HG02938 (cell line): ENCODE data around the gene FAM167B.
"Not testable (repeated sequence)": the region's sequence is repeated elsewhere in the genome, so short reads cannot be mapped to it uniquely, and the experiment has no call there.

ENCODE experiments used
- ATAC-seq: cut with Tn5 transposase; IDR thresholded peaks from one replicate; pipeline ENCODE4 v1.9.1; 2021; ENCODE audit warnings: mild to moderate bottlenecking, moderate library complexity; ENCODE audit not compliant: unreplicated experiment

FAM167B gene

GRCh38 chr1:32255072-32256071 is 8.3 kb downstream of the FAM167B start:
- ATAC-seq = no peak

DNA sequence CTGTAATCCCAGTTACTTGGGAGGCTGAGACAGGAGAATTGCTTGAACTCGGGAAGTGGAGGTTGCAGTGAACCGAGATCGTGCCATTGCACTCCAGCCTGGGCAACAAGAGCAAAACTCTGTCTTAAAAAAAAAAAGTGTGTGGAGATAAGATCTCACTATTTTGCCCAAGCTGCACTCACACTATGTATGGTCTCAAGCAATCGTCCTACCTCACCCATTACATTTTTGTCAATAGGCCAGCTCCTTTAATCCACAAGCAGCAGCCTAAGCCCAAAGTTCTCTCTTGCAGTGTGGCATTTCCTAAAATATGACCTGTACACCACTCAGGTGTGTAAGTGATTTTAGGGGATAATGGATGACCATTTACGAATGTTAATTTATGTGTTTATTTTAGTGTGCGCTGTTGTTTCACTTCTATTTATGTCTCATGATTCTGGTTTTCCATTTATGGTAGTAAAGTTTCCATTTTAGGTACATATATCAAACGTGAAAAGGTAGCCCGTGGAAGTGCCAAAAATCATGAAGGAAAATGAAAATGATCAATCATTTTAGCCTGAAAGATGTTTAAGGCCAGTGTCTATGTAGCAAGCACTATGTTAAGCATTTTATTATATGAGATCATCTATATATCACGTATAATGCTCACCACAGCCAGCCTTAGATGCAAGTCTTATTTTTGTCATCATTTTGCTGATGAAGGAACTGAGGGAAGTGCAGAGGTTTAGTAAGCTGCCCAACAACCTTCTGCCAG is 9.6 kb downstream of the FAM167B start:
- ATAC-seq = no peak

DNA sequence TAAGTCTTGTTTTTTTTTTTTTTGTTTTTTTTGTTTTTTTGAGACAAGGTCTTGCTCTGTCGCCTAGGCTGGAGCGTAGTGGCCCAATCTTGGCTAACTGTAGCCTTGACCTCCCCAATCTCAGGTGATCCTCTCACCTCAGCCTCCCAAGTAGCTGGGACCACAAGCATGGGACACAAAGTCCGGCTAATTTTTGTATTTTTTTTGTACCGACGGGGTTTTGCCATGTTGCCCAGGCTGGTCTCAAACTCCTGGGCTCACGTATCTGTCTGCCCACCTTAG is 10.1 kb downstream of the FAM167B start:
- ATAC-seq = no peak

DNA sequence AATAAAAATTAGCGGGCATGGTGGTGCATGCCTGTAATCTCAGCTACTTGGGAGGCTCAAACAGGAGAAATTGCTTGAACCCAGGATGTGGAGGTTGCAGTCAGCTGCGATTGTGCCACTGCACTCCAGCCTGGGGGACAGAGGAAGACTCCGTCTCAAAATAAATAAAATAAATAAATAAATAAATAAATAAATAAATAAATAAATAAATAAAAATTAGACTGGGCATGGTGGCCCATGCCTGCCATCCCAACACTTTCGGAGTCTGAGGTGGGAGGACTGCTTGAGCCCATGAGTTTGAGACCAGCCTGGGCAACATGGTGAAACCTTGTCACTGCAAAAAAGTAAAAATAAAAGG is 16.2 kb downstream of the FAM167B start:
- not testable (repeated sequence) for ATAC-seq

- ATAC-seq = no peak
Measured at GRCh38 chr1:32263744-32264143, 16.7 kb downstream of the FAM167B start.

DNA sequence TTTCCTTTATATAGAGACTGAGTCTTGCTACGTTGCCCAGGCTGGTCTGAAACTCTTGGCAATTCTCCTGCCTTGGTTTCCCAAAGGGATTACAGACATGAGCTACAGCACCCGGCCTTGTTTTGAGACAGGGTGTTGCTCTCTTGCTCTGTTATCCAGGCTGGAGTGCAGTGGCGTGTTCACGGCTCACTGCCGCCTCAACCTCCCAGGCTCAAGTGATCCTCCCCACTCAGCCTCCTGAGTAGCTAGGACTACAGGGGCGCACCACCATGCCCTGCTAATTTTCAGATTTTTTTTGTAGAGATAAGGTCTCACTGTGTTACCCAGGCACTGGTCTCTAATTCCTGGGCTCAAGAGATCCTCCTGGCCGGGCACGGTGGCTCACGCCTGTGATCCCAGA is 18.8 kb downstream of the FAM167B start:
- no peak for ATAC-seq

GRCh38 chr1:32266921-32267591 is 20.0 kb downstream of the FAM167B start:
- ATAC-seq = no peak

GRCh38 chr1:32269744-32270143 is 22.7 kb downstream of the FAM167B start:
- ATAC-seq = no peak

DNA sequence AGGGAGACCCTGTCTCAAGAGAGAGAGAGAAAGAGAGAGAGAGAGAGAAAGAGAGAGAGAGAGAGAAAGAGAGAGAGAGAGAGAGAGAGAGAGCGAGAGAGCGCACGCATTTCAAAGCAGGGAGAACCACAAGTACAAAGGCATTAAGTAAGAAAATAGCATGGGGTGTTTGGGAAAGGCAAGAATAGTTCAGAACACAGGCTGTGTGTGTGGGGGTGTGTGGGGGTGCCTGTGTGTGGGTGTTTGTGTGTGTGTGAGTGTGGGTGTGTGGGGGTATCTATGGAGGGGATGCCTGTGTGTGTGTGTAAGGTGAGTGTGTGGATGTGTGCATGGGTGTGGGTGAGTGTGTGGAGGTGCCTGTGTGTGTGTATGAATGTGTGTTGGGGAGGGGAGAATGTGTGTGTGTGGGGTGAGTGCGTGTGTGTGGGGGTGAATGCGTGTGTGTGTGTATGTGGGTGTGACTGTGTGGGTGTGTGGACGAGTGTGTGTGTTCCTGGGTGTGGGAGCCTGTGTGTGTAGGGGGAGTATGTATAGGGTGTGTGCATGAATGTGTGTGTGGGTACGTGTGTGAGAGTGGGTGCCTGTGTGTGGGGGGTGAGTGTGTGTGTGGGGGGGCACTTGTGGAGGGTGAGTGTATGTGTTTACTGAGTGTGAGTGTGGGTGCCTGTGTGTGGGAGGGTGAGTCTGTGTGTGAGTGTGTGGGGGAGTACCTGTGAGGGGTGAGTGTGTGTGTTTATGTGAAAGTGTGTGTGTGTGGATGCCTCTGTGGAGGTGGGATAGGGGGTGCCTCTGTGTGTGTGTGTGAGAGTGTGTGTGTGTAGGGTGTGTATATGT is 25.8 kb downstream of the FAM167B start:
- ATAC-seq = no peak

- ATAC-seq = no peak
Measured at GRCh38 chr1:32273391-32274208, 26.6 kb downstream of the FAM167B start.

- no peak for ATAC-seq
Measured at GRCh38 chr1:32274646-32275340, 27.8 kb downstream of the FAM167B start.

DNA sequence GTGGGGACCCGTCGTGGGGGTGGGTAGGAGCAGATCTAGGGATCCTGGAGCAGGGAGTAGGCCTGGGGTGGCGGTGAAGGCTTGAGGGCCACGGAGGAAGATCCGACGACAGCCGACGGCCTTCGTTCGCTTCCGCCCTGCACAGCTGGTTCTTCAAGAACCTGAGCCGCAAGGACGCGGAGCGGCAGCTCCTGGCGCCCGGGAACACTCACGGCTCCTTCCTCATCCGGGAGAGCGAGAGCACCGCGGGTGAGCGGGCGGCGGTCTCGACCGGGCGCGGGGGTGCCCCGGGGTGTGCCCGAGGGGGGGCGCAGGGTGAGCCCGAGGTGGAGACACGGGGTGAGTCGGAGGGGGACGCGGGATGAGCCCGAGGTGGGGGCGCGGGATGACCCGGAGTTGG is 28.4 kb downstream of the FAM167B start:
- no peak for ATAC-seq

GRCh38 chr1:32276032-32276782 is 29.2 kb downstream of the FAM167B start:
- no peak for ATAC-seq

DNA sequence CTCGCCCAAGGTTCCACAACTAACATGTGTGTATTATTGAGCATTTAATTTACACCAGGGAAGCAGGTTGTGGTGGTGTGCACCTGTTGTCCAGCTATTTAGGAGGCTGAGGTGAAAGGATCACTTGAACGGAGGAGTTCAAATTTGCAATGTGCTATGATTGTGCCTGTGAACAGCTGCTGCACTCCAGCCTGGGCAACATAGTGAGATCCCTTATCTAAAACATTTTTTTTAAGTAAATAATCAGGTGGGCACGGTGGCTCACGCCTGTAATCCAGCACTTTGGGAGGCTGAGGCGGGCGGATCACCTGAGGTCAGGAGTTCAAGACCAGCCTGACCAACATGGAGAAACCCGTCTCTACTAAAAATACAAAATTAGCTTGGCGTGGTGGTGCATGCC is 37.8 kb downstream of the FAM167B start:
- not testable (repeated sequence) for ATAC-seq

DNA sequence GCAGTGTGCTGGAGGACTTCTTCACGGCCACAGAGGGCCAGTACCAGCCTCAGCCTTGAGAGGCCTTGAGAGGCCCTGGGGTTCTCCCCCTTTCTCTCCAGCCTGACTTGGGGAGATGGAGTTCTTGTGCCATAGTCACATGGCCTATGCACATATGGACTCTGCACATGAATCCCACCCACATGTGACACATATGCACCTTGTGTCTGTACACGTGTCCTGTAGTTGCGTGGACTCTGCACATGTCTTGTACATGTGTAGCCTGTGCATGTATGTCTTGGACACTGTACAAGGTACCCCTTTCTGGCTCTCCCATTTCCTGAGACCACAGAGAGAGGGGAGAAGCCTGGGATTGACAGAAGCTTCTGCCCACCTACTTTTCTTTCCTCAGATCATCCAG is 38.6 kb downstream of the FAM167B start:
- ATAC-seq = no peak

GRCh38 chr1:32286763-32287162 is 39.7 kb downstream of the FAM167B start:
- ATAC-seq = no peak

DNA sequence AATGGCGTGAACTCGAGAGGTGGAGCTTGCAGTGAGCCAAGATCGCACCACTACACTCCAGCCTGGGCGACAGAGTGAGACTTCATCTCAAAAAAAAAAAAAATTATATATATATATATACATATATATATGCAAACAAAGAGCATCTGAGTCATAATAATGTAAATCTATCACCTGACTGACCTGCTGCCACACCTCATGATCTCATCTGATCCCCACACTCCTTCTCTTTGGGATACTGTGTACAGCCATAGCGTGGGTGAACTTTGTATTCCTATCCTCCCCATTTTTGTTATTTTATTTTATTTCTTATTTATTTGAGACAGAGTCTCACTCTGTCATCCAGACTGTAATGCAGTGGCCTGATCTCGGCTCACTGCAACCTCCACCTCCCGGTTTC is 42.2 kb downstream of the FAM167B start:
- ATAC-seq = no peak

DNA sequence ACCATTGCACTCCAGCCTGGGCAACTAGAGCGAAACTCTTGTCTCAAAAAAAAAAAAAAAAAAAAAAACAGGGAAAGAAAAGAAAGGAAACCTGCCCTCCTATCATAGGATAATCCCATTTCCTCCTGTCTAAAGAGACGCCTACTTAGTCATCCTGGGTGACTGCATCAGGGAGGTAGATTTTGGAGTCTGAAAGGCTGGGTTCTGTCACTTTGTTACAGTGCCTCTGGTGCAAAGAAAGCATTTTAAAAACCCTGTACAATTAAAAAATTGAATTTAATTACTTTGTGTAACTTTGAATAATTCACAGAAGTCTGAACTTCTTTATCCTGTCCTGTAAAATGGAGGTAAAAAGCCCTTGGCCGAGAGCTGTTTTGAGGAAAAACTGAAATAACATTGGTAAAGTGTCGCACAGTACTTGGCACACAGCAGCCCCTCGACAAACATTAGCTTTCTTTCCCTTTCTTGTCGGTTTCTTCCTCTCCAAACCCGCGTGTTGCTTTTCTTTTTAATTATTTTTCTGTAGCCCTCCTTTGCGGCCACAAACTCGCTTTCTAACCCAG is 44.2 kb downstream of the FAM167B start:
- ATAC-seq = no peak
